GM18909 (cell line): Measurements from ENCODE around the gene PCARE.

ENCODE experiments used
- ATAC-seq: cut with Tn5 transposase; IDR thresholded peaks from one replicate; pipeline ENCODE4 v1.9.1; 2021; ENCODE audit warnings: mild to moderate bottlenecking; ENCODE audit not compliant: unreplicated experiment, poor library complexity

PCARE gene

GRCh38 chr2:29064746-29065067 is 9.6 kb downstream of the PCARE start:
- ATAC-seq, result no peak

GRCh38 chr2:29064346-29064715 is 10.0 kb downstream of the PCARE start:
- no peak for ATAC-seq

- ATAC-seq, result no peak
These were observed 10.5 kb downstream of the PCARE start for GRCh38 chr2:29063646-29064345.

- ATAC-seq, result no peak
These were observed 11.3 kb downstream of the PCARE start for GRCh38 chr2:29063056-29063455.

- ATAC-seq, result no peak
These were observed 12.0 kb downstream of the PCARE start for GRCh38 chr2:29062371-29062770.

- ATAC-seq, result no peak
These were observed 12.7 kb downstream of the PCARE start for GRCh38 chr2:29061616-29062015.

- no peak for ATAC-seq
These were observed 13.1 kb downstream of the PCARE start for GRCh38 chr2:29061176-29061575.

- ATAC-seq, result no peak
These were observed 13.9 kb downstream of the PCARE start for GRCh38 chr2:29060441-29060840.

GRCh38 chr2:29059624-29060023 is 14.7 kb downstream of the PCARE start:
- no peak for ATAC-seq

GRCh38 chr2:29057006-29057405 is 17.3 kb downstream of the PCARE start:
- no peak for ATAC-seq

- ATAC-seq, result no peak
These were observed 17.9 kb downstream of the PCARE start for GRCh38 chr2:29056452-29056851.

GRCh38 chr2:29055601-29056000 is 18.7 kb downstream of the PCARE start:
- no peak for ATAC-seq

- ATAC-seq, result no peak
These were observed 19.9 kb downstream of the PCARE start for GRCh38 chr2:29054430-29054829.

- no peak for ATAC-seq
These were observed 20.5 kb downstream of the PCARE start for GRCh38 chr2:29053670-29054400.

- no peak for ATAC-seq
These were observed 21.1 kb downstream of the PCARE start for GRCh38 chr2:29053223-29053622.

- ATAC-seq, result no peak
These were observed 21.5 kb downstream of the PCARE start for GRCh38 chr2:29052807-29053206.

- no peak for ATAC-seq
These were observed 22.6 kb downstream of the PCARE start for GRCh38 chr2:29051730-29052129.

GRCh38 chr2:29050591-29050990 is 23.7 kb downstream of the PCARE start:
- no peak for ATAC-seq

- ATAC-seq, result no peak
These were observed 27.1 kb downstream of the PCARE start for GRCh38 chr2:29047083-29047845.

GRCh38 chr2:29046321-29046720 is 28.0 kb downstream of the PCARE start:
- ATAC-seq, result no peak

GRCh38 chr2:29044459-29044858 is 29.9 kb downstream of the PCARE start:
- no peak for ATAC-seq
